C4-2B (cell line): ENCODE measurements around the gene ERVMER34-1.

Experiments
- CTCF ChIP-seq: fragments of 450-650 bp; conservative IDR thresholded peaks from 2 replicates; pipeline ENCODE4 v1.5.1; 2017; ENCODE audit warnings: mild to moderate bottlenecking
- ZFX ChIP-seq: fragments of 450-650 bp; IDR thresholded peaks from 2 replicates; pipeline ENCODE4 v1.6.1; 2017

GRCh38 chr4:52780617-52781354 lies 29.6 kb upstream of the ERVMER34-1 start:
- no peak for TF ChIP-seq CTCF
- TF ChIP-seq ZFX: no peak
